Epithelial cell of alveolus of lung (primary cell): ENCODE measurements around the gene LINGO3. TPM values are rescaled to one million over a fixed set of nuclear protein-coding genes. Genes with fewer than 3 reads are reported as not detected.

ENCODE experiments used
- total RNA-seq: library from RNA; depleted of rRNA; stranded (reverse); fragments of >200 nt; gene quantifications from 2 replicates; pipeline ENCODE4 v1.2.1, GENCODE V29; 2015

The LINGO3 gene, protein sequence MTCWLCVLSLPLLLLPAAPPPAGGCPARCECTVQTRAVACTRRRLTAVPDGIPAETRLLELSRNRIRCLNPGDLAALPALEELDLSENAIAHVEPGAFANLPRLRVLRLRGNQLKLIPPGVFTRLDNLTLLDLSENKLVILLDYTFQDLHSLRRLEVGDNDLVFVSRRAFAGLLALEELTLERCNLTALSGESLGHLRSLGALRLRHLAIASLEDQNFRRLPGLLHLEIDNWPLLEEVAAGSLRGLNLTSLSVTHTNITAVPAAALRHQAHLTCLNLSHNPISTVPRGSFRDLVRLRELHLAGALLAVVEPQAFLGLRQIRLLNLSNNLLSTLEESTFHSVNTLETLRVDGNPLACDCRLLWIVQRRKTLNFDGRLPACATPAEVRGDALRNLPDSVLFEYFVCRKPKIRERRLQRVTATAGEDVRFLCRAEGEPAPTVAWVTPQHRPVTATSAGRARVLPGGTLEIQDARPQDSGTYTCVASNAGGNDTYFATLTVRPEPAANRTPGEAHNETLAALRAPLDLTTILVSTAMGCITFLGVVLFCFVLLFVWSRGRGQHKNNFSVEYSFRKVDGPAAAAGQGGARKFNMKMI
- total RNA-seq, result not detected in 2 replicates

DNA sequence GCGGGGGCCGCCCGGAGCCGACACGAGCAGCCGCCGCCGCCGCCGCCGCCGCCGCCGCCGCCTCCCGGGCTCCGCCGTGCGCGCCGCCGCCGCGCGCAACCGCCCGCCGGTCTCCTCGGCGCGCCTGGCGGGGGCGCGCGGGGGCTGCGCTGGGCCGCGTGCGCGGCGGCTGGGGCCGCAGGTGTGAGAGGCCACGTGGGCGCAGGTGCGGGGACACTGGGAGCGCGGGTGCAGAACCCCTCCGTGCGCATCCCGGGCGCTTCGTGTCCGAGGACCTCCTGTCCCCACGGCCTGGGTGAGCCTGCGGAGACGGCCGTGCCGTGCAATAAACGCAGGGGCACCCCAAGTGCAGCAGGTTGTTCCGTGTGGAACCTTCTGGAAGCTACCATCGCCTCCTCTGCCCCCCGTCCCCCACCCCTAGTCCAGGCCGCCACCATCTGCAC, at the start of gene LINGO3:
TSS of gene LINGO3 (minus strand) at position 41 of the 443 bp plus-strand sequence. CDS start 16,378 bp downstream, outside the sequence.

DNA sequence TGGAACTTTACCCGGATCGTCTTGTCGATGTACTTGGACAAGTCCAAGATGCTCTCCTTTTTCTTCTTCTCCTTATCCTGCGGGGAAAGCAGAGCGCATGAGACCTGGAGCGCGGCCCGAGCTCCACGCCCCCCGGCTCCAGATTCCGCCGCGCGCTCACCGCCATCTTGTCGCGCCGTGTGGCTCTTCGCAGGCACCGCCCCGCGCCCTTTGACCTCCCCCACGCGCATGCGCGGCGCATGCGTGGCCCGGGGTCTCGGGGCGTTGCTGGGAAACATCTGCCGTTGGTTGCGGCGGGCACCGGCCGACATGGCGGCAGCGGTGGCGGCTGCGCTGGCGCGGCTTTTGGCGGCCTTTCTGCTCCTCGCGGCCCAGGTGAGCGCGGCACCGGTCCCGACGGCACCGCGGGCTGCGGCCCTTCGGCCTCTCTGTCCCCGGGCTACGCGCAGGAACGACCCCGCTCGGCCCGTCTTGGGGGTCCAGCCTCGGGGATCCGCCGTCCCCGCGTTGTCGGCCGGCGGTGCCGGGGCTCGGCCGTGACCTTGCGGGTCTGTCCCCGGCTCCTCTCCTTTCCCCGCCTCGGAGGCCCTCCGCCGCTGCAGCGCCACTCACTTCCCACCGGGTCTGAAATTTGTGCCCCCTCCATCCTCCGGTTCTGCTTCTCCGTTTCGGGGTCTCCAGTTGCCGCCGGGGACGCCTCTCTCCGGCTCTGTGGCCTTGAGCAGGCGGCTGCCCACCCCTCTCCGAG, 20.6 kb upstream of the LINGO3 start, which contains the start of the genes LSM7 and SPPL2B:
TSS of gene LSM7 (minus strand) at position 186 of the 748 bp plus-strand sequence. CDS start at position 166, 20 bp downstream.
TSS of gene SPPL2B (plus strand) at position 284 of the 748 bp plus-strand sequence. CDS start at position 310, 26 bp downstream.

DNA sequence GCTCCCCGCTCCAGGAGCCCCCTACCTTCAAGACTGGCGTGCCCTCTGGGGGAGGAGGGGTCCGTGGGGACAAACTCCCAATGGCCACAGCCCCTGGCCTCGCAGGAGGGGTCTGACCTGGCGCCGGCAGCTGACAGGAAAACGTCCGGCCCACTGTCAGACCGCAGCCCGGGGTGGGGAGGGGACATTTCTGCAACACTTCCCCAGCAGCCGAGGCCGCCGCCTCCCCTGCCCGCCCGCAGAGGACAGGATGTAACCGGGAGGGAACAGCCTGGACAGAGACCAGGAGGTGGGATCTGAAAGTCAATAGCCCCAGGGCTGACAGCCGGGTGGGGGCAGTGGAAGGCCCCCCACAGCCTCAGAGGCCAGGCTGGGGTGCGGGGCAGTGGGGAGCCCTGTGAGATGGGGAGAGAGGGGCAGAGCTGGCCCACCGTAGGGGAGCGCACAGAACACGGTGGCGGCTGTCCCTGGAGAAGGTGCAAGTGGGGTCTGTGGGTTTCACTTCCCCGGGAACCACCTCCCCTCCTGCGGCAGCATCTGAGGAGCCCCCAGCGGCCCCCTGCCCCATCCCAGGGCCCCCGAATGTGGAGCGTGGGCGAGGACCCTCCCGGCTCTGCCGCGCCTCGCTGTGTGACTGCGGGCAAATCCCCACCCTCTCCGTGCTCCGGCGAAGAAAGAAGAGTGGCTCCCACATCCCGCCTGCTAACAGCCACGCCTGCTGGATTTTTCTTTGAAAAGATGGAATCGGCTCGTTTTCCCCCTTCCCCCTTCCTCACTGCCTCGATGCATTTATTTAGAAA, 25.7 kb downstream of the LINGO3 start, which contains the start of gene PEAK3:
TSS of gene PEAK3 (minus strand) at position 114 of the 800 bp plus-strand sequence. CDS start 1,244 bp downstream, outside the sequence.

Other genes starting within 250 kb of the LINGO3 start
- gene MOB3A, start 211.8 kb downstream of the LINGO3 start, total RNA-seq, result 27.5 and 36.5 TPM in 2 replicates
- 0.13 and 2.9 TPM in 2 replicates for gene IZUMO4, start 211.2 kb downstream of the LINGO3 start, total RNA-seq
- 77.9 and 99.9 TPM in 2 replicates for gene AP3D1, start 156.6 kb downstream of the LINGO3 start, total RNA-seq
- 8.0 and 24.8 TPM in 2 replicates for gene DOT1L, start 144.2 kb downstream of the LINGO3 start, total RNA-seq
- 49.7 and 72.8 TPM in 2 replicates for gene PLEKHJ1, start 71.8 kb downstream of the LINGO3 start, total RNA-seq
- 42.5 and 47.8 TPM in 2 replicates for gene SF3A2, start 71.3 kb downstream of the LINGO3 start, total RNA-seq
- gene AMH, start 58.8 kb downstream of the LINGO3 start, total RNA-seq, result under 0.01 and 2.3 TPM in 2 replicates
- 3.2 TPM in 1 of 2 replicates, not detected in the other for gene JSRP1, start 51.7 kb downstream of the LINGO3 start, total RNA-seq
- gene PEAK3, start 26.0 kb downstream of the LINGO3 start, total RNA-seq, result 0.13 TPM in 1 of 2 replicates, not detected in the other
- 135 and 247 TPM in 2 replicates for gene LSM7, start 20.4 kb upstream of the LINGO3 start, total RNA-seq
- 18.7 and 36.3 TPM in 2 replicates for gene SPPL2B, start 20.5 kb upstream of the LINGO3 start, total RNA-seq
- gene TMPRSS9, start 52.1 kb upstream of the LINGO3 start, total RNA-seq, result 0.26 TPM in 1 of 2 replicates, not detected in the other
- gene TIMM13, start 119.4 kb upstream of the LINGO3 start, total RNA-seq, result 56.9 and 71.1 TPM in 2 replicates
- 73.4 and 109 TPM in 2 replicates for gene LMNB2, start 148.8 kb upstream of the LINGO3 start, total RNA-seq
- gene GADD45B, start 168.0 kb upstream of the LINGO3 start, total RNA-seq, result 56.2 and 71.7 TPM in 2 replicates